HCT116 (cell line): ENCODE results near the gene CROCC.

Experiments
- CEBPB ChIP-seq: IDR thresholded peaks from 2 replicates; pipeline ENCODE4 v1.6.1; 2012; ENCODE audit warnings: low read depth
- EZH2 ChIP-seq: fragments of 200-600 bp; sonication (generic); IDR thresholded peaks from 2 replicates; pipeline ENCODE4 v1.6.1; 2017; ENCODE audit warnings: antibody characterized with exemption, mixed run types
- POLR2AphosphoS5 ChIP-seq: IDR thresholded peaks from 2 replicates; pipeline ENCODE4 v1.6.1; 2011; ENCODE audit warnings: mild to moderate bottlenecking, low read depth, low read length, moderate library complexity
- REST ChIP-seq: IDR thresholded peaks from 2 replicates; pipeline ENCODE4 v1.6.1; 2012; ENCODE audit warnings: low read depth
- TF ChIP-seq, protein P1 (sequence below), 3 experiments: fragments of 200-600 bp in 1 of 3; sonication (generic) in 1 of 3; IDR thresholded peaks in 2 of 3; conservative IDR thresholded peaks in 1 of 3; 2 replicates each; pipeline ENCODE4 v1.5.1; 2012 to 2017; ENCODE audit warnings: low read depth in 2 of 3, low read length in 2 of 3, antibody characterized with exemption in 1 of 3, borderline replicate concordance in 1 of 3, control low read depth in 1 of 3, mild to moderate bottlenecking in 1 of 3, mixed read lengths in 1 of 3, mixed run types in 1 of 3, moderate library complexity in 1 of 3; ENCODE audit not compliant: insufficient read depth in 1 of 3

- TF ChIP-seq REST (no peak), EZH2 (no peak), CEBPB (no peak), POLR2AphosphoS5 (no peak)
- TF ChIP-seq, protein P1, sequence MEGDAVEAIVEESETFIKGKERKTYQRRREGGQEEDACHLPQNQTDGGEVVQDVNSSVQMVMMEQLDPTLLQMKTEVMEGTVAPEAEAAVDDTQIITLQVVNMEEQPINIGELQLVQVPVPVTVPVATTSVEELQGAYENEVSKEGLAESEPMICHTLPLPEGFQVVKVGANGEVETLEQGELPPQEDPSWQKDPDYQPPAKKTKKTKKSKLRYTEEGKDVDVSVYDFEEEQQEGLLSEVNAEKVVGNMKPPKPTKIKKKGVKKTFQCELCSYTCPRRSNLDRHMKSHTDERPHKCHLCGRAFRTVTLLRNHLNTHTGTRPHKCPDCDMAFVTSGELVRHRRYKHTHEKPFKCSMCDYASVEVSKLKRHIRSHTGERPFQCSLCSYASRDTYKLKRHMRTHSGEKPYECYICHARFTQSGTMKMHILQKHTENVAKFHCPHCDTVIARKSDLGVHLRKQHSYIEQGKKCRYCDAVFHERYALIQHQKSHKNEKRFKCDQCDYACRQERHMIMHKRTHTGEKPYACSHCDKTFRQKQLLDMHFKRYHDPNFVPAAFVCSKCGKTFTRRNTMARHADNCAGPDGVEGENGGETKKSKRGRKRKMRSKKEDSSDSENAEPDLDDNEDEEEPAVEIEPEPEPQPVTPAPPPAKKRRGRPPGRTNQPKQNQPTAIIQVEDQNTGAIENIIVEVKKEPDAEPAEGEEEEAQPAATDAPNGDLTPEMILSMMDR (IDR thresholded peaks at IDR 0.05 in 2 of 3, conservative IDR thresholded peaks at IDR 0.05 in 1 of 3; ENCODE audit: borderline replicate concordance in 1 of 3, insufficient read depth in 1 of 3, low read depth in 2 of 3, low read length in 2 of 3), result no peak
Measured at GRCh38 chr1:16991571-16991970, 69.8 kb downstream of the CROCC start.
